ENCODE data around the gene RPS2.

The RPS2 gene

DNA sequence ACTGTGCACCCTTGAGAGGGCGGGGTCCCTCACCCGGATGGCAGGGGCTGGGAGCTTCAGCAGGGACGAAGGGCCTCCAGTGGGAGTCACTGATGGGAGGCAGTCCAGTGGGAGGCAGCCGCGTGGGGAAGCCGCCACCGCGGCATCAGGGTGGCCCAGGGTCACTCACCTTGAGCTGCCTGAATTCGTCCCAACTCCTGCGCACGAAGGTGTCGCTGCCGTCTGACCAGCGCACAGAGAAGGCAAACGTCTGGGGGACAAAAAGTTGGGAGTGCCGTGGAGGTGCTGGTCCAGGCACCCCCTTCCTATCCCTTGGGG is 16.1 kb upstream of the RPS2 start:
- DNase-seq, result no peak

DNA sequence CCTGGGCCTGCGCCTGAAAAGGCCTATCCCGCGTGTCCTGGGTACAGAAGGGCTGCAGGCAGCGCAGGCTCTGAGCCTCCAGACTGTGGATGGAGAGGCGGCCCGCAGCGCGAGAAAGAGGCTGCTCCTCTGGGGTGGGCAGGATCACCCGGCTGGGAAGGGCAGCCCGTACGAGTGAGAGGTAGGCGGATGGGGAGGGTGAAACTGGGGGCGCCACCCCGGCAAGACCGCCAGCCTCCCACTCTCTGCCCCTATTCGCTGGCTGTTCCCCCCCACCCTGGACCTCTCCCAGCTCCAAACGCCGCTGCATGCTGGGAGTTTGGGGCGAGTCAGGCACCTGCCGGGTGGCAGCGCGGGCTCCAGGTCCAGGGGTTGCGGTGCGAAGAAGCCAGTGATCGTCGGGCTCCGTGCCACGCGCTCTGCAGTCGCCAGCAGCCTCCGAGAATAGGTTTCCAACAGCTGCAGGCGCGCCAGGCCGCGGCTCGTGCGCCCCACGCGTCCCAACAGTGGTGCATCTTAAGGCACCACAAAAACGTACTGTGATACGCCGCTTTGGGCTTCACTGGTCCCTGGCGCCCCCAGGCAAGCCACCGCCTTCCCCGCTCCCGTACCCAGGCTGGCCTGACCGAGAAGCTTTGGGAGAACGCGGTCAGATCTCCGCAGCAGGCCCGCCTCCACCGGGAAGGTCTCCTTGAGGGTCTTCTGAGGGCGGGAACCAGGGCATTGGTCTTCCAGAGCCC is 15.6 kb upstream of the RPS2 start:
- DNase-seq, result peak; percentile 26

DNA sequence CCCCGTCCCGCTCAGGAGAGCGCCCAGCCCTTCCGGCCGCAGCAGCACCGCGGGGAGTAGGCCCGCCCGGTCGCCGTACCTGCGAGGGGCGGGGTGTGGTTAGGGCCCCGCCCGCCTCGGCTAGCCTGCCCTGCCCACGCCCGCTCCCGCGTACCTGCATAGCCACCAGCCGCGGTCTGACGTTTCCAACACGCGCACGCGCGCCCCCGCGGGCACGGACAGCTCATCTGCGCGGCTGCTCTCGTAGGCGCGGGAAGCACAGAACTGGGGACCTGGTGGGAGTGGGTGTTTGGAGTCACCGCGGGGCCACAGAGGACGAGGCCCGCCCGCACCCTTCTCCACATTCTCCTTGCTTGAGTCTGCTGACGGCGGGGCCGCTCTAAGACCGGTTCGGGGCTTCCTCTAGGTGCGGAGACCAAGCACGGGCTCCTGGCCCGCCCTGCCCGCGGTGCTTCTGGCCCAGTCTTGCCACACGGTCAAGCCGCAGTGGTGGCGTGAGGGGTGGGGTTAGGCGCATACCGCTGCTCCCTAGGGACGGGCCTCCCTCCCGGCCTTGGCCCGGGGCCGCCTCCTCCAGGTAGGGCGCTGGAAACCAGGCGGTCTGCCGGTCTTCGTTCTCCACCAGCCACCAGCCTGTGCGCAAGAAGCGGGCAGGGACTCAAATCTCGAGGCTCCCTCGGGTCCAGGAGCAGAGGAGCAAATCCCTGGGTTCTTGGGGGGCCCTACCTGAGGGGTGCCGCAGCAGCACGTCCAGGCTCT is 14.8 kb upstream of the RPS2 start:
- no peak for DNase-seq

DNA sequence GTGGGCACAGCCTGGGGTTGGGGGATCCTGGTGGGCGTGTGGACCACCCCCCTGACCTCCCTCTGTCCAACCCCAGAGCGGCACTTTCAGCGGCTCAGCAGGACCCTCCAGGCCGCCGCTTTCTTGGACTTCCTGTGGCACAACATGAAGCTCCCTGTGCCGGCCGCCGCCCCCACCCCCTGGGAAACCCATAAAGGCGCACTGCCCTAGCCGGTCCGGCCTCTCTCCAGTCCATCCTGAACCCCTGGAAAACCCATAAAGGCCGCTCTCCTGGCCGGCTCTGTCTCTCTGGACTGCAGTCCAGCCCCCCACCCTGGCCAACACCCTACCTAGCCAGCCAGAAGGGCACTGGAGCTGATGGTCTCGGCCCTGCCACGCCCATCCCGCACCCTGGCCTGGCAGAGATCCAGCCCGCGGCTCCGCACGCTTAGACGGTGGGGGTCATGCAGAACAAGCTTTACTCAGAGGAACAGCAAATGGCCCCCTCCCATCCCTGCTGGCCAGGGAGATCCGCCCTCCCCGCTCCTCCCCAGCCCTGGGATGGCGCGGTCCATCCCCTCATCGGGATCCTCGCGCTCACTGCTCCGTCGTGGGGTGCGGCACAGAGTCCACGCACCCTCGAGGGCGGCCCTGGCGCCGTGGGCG is 14.0 kb upstream of the RPS2 start:
- no peak for DNase-seq

DNA sequence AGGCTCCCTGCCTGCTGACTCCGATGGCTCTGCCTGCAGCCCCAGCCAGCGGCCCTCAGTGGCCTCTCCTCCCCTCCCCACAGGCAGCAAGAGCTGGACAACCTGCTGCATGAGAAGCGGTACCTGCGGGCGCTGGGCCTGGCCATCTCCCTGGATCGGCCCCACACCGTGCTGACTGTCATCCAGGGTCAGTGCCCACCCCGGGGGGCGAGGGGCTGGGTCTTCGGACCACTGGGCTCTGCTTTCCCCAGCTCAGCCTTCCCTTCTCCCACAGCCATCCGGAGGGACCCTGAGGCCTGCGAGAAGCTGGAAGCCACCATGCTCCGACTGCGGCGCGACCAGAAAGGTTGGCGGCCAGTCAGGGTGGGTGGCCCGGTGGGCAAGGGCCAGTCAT is 13.2 kb upstream of the RPS2 start:
- no peak for DNase-seq

DNA sequence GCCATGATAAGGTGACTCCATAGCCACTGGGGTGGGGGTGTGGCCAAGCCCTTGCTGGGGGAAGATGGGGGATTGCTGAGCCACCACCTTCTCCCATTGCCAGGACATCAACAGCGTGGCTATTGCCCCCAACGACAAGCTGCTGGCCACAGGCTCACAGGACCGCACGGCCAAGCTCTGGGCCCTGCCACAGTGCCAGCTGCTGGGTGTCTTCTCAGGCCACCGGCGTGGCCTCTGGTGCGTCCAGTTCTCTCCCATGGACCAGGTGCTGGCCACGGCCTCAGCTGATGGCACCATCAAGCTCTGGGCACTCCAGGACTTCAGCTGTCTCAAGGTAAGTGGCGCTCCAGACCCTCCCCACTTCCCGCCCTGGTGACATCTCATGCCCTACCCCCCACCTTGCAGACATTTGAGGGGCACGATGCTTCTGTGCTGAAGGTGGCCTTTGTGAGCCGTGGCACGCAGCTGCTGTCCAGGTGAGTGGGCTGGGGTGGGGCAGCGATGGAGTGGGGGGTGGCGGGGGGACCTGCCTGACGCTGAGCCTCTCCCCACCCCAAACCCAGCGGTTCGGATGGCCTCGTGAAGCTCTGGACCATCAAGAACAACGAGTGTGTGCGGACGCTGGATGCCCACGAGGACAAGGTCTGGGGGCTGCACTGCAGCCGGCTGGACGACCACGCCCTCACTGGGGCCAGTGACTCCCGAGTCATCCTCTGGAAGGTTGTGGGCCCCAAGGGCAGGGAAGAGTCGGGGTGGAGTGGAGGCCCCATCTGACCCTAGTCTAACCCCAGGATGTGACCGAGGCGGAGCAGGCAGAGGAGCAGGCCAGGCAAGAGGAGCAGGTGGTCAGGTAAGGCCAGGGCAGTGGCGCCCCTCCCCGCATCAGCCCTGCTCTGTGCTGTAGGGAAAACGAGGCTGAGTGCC is 12.6 kb upstream of the RPS2 start:
- no peak for DNase-seq

DNA sequence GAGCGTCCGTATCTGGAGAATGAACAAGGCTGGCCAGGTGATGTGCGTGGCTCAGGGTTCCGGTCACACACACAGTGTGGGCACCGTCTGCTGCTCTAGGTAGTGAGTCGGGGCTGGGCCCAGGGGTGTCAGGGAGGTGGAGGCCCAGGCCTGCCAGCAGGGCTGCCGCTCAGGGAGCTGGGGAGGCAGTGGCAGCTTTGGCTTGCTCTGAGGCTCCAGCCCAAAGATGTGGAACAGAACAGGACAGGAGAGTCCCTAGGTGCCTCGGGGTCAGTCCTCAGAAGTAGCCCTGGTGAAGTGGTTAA is 11.5 kb upstream of the RPS2 start:
- no peak for DNase-seq

DNA sequence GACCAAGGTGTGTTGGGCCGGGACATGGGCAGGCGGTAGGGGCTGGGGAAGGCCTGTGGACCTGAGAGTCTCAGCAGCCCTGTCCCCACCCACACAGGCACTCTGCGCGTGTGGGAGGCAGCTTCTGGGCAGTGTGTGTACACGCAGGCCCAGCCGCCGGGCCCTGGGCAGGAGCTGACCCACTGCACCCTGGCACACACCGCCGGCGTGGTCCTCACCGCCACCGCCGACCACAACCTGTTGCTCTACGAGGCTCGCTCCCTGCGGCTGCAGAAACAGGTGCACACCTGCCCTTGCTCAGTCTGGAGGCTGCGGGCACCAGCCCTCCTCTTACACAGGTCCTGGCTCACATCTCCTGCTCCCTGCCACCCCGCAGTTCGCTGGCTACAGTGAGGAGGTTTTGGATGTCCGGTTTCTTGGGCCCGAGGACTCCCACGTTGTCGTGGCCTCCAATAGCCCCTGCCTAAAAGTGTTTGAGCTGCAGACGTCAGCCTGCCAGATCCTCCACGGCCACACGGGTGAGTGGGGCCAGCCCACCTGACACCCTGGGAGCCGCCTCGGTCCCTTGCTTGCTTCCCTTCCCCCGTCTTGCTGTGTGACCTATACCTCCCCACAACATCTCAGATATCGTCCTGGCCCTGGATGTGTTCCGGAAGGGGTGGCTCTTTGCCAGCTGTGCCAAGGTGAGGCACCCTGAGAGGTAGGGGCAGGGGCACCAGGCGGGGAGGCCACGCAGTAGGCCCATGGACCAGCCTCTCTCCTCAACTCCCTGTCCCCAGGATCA is 11.0 kb upstream of the RPS2 start:
- no peak for DNase-seq

DNA sequence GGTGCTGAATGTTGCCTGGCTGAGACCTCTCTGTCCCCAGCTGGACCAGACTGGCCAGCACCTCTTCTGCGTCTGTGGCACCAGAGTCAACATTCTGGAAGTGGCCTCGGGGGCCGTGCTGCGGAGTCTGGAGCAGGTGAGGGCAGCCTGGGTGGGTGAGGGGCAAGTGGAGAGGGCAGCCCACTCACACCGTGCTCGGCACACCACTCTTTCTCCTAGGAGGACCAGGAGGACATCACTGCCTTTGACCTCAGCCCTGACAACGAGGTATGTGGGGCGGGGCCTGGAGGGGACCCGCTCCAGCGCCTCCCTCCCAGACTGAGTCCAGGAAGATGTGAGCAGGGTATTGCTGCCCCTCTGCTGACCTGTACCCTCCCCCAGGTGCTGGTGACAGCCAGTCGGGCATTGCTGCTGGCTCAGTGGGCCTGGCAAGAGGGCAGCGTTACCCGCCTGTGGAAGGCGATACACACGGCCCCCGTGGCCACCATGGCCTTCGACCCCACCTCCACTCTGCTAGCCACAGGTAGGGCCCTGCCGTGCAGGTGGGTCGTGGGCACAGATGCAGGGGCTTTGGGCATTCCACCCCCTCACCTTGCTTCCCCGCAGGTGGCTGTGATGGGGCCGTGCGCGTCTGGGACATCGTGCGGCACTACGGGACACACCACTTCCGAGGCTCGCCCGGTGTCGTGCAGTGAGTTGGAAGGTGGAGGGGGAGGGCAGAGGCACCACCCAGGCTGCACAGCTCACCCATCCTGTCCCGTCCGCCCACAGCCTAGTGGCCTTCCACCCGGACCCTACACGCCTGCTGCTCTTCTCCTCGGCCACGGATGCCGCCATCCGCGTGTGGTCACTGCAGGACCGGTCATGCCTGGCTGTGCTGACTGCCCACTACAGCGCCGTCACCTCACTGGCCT is 9.8 kb upstream of the RPS2 start:
- no peak for DNase-seq

DNA sequence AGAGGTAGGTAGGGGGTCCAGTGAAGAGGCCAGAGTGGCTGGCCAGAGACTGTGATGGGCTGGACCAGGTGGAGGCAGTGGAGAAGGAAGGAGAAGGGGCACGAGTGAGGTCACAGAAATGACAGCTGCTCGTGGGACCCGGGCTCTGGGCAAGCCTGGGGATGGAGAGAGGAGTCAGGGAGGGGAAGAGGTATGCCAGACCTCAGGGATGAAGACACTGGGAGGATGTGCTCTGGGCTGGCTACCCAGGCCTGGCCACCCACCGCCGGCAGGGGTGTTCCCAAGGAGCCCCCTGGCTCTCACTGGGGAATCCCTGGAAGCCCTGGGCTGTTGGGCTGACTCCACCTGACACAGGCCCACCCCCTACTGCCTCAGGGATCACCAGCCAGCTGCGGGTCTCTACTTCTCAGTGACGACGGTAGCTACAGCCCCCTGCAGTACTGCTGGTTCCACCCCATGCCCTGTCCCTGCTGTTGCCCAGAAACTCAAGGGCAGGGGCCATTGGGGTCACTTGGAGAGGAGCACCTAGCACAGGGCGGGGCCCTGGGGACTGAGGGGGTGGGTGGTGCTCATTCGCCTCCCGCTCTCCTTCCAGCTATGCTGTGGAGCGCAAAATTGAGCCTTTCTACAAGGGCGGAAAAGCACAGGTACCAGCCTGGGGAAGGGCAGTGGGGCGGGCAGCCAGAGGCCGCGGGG is 9.0 kb upstream of the RPS2 start:
- DNase-seq, result no peak

DNA sequence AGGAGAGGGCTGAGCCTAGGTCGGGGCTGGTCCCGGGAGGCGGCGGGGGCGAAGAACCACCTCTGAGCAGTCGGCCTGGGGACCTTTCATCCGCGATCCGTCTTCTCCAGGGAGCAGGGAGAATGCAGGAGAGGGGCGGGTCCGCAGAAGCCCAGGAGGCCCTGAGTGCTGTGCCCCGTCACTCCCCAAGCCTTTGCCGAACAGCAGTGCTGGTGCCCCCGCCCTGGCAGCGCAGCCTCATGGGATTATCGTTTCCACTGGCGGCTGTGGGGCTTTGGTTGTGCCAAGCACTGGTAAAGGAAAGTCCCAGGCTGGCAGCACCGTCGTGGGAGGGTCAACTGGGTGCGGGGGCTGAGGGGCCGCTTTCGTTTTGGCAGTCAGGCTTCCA is 7.9 kb upstream of the RPS2 start:
- DNase-seq, result peak; percentile 47

DNA sequence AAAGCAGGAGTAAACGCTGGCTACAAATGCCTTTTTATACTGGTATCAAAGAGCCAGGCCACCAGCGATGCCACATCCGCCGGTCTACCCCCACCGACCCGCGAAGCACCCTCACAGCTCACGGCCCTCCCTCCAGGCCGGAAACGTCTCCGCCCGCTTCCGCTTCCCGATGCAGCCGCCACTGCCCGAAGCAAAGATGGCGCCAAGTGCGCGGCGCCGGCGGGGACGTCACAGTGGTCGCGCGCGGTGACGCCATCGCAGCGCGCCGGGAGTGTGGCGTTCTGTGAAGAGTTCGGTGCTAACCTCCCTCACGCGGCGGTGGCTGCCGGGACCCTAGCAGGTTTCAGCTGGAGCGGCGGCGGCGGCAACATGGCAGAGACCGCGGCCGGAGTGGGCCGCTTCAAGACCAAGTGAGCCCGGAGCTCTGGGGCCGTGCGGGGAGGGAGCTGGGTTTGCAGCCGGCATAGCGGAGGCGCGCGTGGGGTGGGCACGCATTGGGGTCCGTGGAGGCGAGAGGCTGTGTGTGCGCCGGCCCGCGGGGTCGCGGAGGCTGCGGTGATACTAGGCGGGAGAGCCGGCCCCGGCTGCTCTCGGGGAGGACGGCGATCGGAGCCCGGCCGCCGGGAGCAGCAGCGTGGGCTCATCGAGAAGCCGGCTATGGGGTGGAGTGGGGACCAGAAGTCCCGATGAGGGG is 7.3 kb upstream of the RPS2 start, which contains the start of gene TBL3:
Gene TBL3, plus strand, starts transcription at position 258 of the 694 bp plus-strand sequence. Its CDS starts 112 bp downstream, at position 370.
- DNase-seq, result peak; percentile 95

DNA sequence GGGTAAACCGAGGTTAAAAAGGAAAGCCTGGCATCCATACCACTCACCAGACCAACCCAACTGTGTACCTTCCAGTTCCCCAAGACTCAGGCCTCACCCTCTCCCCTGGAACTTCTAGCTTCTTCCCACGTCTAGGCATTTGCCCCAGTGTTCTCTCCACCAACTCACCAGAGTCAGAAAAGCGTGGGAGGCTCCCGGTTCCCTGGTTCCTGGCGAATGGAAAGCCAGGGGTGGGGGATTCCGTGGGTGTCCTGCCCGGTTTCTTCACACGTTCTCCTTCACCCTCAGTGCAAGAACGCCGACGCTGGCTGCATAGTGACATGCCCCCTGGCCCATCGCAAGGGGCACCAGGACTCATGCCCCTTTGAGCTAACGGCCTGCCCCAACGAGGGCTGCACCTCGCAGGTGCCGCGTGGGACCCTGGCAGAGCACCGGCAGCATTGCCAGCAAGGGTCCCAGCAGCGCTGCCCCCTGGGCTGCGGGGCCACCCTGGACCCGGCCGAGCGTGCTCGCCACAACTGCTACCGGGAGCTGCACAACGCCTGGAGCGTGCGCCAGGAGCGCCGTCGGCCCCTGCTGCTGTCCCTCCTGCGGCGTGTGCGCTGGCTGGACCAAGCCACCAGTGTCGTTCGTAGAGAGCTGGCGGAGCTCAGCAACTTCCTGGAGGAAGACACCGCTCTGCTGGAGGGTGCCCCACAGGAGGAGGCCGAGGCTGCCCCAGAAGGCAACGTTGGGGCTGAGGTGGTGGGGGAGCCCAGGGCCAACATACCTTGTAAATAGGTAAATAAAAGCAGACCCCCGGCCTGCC is 3.7 kb upstream of the RPS2 start:
- no peak for DNase-seq

DNA sequence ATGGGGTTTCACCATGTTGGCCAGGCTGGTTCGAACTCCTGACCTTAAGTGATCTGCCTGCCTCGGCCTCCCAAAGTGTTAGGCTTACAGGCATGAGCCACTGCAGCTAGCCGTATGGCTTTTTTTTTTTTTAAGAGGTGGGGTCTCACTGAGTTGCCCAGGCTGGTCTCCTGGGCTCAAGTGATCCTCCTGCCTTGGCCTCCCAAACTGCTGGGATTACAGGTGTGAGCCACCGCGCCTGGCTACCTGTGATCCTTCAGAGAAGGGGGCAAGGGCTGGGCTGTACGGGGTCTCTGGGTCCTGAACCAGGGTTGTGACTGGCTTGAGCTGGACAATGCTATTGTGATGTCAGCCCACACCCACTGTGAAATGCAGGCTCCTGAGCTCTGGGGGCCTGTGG is 1.8 kb upstream of the RPS2 start, which contains the start of gene RNF151:
Gene RNF151, plus strand, starts transcription at position 397 of the 400 bp plus-strand sequence. CDS start 26 bp downstream, outside the sequence.
- no peak for DNase-seq

DNA sequence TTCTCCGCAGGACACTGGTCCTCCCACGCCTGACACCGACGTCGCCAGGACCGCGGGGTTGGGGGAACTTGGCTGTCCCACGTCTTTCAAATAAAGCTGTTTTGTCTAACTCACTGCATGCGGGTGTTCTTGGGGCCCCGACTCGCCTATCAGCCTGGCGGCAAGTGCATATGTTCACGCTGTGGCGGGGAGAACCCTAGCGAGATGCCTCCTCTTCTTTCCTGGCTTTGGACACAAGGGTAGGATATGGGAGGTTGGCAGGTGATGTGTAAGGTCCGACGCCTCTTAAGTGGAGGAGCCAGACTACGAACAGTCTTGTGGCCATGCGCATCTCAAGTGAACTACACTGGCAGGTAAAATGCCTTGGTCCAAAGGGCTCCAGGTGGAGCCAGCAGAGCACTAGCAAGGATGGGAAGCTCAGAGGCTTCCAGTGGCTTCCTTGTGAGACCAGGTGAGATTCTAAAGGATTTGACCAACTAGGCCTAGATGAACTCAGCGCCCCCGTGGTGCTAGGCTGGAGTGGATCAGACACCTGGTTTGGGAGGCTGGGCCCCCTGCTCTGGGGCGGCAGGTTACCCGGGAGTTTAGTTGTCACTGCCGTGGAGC is 873 bp upstream of the RPS2 start:
- DNase-seq, result peak; percentile 31

DNA sequence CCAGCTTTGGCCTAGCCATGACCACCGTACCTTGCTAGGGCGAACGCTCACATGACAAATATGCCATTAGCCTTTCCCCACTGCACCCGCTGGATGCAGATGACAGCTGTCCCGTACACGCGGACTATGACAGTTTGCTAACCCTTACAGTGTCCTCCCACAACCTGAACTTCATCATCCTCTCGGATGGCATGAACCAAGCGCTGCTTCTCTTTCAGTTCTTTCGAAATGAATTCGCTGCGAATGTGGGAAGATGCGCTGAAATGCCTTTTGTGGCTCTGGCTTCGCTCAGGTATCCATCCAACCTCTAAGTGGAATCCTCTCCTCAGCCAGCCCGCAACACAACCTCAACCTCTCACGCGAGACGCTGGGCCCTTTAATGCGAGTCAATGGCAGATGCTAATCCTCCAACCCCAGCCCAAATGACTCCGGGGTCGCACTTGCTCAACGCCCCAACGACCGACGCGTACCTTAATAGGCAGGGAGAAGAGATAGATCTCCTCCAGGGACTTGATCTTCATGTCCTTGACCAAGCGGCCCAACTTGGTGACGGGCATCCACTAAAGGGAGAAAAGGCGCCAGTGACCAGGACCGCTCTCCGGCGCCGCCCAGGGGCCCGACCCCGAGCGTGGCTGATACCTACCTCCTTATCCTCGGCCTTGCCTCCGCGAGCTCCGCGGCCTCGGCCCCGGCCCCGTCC is 670 bp downstream of the RPS2 start:
- peak; percentile 50 for DNase-seq
